GM18517 (cell line): ENCODE measurements around the gene BID.

Experiments
- ATAC-seq: cut with Tn5 transposase; IDR thresholded peaks from one replicate; pipeline ENCODE4 v1.9.1; 2021; ENCODE audit warnings: mild to moderate bottlenecking, moderate library complexity; ENCODE audit not compliant: unreplicated experiment

Gene BID

DNA sequence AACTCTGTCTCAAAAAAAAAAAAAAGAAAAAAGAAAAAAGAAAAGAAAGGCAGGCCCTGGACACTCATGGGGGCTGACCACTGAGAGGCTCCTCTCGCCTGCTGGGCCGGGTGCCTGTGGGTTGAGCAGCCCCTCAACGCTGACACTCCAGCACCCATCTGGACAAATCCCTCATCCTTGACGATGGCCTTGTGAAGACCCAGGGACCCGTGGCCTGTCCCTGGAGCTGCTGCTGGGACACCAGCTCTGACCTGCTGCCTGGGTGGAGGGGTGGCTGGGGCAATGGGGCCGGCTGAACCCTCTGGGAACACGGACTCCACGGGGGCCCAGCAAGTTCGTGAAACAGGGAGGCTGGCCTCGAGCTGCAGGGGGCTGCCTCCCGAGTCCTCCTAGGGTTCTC lies 10.5 kb upstream of the BID start:
- ATAC-seq: no peak

DNA sequence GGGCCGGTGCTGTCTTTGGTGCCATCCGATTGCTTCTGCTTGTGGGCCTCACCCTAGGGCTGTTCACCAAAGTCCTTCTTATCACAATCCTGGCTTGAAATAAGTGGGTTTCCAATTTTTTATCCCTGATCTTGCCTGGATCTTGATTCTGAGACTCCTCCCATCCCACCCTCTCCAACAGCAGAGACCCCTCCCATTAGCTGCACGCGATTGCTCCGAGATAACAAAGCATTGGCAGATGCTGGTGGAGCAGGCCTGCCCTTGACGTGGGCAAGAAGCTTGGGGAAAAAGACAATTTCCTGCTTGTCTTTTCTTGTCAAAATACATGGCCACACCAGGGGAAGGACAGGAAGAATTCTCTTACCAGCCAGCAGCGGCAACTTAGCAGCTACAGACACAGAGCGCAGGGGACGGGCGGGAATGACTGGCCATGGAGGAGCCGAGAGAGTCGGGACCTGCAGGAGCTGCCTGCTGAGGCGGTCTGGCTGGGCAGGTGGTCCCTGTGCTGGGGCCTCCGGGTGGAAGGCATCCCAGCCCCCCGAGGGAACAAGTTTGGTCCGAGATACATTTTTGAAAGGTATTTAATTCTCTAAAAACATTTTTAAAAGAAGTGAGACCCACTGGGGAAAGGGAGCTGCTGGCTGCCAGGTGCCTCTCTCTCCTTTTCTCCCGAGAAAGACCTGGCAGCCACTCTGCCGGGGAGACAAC lies 9.7 kb upstream of the BID start:
- ATAC-seq: no peak

DNA sequence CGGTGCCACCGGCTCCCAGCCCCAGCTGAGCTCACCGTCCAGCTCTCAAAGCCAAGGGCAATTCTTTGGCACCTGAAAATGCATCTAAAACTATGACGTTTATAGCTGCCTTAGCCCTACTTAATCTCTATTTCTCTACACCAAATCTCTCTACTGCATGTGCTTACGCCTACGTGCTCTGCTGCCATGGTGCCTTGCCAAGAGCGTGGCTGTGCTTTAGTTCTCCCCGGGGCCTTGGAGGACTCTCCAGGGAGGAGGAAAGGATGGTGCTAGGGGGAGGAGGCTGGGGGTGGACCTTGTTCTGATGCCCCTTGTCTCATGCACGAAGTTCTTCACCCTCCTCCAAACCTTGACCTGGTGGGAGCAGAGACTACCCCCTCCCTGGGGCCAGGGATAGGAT lies 9.0 kb upstream of the BID start:
- ATAC-seq: no peak

DNA sequence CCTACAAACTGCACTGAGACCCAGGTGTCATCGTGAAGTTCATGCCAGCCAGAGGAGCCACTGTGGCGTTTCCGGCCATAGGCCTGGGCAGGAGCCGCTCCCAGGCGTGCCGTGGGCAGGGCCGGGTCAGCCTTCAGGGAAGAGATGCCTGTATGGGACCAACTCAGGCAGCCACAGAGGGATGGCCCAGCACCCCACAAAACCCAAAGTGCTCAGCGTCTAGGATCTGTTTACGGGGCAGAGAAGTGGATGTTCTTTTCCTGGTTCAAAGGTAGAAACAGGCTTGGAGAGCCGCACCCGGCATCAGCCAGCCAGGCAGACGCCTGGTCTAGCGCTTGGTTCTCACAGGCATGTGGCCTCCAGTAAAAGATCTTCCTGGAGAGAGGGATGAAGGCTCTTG lies 8.4 kb upstream of the BID start:
- no peak for ATAC-seq

DNA sequence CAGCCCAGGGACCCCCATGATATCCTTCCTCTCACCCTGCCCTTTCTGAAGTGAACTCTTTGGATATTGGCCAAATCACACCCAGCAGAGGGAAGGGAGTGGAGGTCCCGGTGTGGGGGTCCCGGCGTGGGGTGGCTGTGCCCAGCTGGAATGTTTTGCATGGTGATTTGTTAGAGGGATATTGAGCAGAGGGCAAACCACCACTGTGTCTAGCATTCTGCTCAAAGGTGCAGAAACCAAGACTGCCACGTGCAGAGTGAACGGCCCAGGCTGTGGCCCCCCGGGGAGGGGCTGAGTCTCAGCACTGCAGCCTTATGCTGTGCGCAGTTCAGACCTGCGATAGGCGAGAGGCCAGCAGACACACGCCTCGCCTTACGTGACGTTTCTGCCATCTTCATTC lies 7.9 kb upstream of the BID start:
- no peak for ATAC-seq

DNA sequence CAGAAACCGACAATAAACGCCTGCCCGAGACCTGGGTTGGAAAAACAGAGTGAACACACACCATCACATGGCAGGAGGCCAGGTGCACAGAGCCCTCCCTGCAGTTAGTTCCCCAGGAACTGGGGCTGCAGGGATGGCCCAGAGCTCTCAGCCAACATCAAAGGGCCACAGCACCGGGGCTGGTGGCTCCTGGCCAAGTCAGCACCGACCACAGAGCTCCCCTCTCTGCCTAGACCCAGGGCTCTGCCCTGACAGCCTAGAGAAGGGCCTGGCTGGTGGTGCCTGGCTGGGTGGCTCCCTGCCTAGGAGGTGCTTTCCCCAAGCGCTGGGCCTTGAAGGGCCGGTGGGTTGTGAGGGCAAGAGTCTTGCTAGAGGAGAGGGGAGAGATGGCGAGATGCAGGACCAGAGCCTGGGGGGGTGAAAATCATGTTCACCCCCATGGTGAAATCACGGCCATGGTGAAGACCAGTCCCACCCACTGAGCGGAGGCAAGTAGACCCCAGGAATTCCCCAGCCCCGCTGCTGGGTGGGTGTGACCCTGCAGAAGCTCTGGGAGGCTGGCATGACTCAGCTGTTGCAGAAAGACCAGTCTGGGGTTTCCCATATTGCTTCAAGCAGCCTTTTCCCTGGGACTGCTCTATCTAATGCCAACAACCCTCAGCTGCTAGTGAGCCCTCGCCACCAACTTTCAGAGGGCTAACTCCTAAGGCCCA lies 7.2 kb upstream of the BID start:
- ATAC-seq: peak; percentile 33

DNA sequence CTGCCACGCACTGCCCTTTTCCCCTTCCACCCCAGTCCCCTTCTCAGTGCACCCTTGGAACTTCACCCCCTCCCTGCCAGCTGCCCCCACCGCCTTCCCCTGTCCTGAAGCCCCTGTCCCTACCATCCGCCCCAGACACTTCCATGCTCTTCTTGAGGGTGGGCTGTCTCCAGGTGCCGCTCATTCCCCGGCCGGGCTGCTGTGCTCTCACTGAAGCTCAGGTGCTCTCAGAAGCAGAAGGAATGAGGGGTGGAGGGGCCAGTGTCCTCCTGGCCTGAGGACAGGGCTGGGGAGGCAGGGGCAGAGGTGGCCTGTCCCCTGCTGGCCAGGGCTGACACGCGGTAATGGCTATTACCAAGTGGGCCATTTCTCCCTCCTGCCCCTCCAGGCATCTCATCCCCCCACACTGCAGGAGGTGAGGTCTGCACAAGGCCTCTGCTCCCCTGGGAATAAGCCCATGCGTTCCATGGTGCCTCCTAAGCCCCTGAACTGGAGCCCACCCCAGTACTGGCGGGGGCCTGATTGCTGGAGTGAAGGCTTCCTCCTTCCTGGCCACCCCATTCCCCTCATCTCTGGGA lies 6.6 kb upstream of the BID start:
- no peak for ATAC-seq

DNA sequence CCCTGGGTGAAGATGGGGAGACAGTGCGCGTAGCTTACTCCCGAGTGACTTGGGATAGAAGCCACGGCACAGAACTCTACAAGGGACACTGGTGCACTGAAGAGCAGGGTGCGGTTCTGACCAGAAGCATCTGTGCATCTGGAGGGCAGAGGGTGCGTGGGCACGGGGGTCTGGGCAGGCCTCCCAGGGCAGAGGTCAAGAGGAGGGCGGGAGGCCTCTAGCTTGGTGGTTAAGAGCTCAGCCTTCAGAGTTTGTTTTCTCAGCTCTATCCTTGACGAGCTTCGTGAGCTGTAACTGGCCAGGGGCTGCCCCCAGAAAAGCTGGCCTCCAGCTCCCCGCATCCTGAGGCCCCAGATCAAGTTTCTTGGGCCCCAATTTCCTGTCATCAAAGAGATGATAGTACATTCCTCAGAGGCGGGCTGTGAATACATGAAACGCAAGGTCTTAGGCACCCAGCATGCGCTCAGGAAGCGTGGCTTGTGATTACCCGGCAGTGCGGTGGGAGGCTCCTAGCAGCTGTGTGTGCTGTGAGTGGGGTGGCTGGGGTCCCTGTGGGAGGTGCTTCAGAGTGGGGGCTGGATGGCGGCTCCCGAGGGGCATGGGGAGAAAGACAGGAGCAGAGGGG lies 6.0 kb upstream of the BID start:
- no peak for ATAC-seq

DNA sequence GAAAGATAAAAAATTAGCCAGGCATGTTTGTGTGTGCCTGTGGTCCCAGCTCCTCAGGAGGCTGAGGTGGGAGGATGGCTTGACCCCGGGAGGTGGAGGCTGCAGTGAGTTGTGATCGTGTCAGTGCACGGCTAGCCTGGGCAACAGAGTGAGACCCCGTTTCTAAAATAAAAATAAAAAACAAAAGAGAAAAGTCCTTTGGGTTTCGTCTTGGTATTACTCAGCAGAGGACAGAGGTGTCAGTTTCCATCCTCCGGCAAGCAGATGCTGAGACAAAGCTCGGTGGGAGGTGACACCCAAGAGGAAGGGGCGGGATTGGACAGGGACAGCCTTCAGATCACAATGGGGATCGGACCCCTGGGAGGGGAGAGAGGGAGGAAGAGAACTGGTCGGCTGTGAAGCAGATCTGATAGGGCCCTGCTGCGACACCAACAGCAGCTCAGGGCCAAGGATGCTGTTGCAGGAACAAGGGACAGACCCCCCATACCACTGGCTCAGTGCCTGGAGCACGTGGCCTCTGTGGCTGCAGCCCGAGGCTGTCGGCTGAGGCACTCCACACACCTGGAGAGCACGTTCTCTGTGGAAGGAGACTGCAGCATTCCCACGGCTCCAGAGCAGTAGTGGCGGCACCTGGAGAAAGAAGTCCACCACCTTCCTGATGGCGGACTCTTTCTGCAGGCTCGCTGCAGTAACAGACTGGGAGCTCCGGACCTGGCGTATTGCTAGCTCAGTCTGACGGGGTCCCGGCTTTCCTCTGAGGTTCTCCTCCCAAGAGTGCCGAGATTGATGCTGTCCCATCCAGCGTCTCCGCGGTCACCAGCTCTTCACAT lies 5.2 kb upstream of the BID start:
- peak; percentile 37 for ATAC-seq

DNA sequence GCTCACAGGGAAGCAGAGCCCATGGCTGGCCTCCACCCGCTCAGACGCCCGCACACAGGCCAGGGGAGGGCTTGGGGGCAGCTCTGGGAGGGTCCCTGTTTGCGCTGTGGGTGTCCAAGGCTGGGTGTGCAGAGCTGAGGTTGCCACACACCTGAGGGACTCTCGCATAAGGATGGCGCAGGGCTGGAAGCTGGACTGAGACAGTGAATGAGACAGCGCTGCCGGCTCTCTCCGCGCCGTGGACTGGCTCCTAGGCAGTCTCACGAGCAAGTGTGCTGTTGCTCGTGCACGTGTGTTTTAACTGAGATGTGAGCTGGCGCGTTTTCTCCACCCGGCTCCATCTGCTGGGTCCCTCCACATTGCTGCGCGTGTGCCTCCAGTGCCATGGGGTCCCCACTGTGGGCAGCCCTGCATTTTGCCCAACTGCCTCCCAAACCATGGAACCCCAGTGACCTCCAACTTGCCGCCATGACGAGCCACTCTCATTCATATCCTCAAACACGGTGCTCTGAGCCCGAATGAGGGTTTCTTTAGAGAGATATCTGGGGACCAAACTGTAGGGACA lies 4.2 kb upstream of the BID start:
- ATAC-seq: no peak

DNA sequence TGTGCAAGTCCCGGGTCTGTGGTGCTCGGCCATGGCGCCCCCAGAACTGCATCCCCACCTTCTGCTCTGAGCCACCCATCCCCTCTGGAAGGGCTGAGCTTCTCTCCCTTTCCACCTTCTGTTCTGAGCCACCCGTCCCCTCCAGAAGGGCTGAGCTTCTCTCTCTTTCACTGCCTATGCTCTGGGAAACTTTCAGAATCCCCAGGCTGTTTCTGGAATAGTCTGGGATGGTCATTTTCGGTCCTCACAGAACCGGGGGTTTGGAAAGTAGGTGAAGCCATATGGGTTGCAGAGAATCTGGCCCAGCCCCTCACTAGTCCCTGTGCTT lies 3.4 kb upstream of the BID start:
- ATAC-seq: no peak

DNA sequence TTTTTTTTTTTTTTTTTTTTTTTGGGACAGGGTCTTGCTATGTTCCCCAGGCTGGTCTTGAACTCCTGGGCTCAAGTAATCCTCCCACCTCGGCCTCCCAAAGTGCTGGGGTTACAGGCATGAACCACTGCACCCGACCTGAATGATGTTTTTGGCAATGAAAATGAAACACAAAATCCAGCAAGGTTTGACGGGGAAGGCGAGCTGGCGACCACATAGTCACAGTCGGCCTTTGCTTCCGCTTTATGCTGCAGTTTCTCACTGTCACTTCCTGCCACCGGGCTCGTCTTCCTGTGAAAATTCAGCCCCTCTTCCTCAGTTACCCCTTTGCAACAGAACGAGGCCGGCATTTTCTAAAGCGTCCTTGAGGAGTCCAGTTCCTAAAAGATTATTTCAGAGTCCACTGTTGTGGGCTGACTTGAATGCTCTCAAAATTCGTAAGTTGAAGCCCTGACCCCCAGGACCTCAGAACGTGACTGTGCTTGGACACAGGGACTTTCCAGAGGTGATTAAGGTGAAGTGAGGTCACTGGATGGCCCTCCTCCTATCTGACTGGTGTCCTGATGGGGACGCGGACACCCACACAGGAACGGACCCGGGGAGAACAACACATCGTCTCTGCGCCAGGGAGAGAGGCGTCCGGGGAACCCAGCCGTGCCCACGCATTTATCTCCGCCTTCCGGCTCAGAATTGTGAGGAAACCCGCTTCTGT lies 2.9 kb upstream of the BID start:
- ATAC-seq: peak; percentile 33

DNA sequence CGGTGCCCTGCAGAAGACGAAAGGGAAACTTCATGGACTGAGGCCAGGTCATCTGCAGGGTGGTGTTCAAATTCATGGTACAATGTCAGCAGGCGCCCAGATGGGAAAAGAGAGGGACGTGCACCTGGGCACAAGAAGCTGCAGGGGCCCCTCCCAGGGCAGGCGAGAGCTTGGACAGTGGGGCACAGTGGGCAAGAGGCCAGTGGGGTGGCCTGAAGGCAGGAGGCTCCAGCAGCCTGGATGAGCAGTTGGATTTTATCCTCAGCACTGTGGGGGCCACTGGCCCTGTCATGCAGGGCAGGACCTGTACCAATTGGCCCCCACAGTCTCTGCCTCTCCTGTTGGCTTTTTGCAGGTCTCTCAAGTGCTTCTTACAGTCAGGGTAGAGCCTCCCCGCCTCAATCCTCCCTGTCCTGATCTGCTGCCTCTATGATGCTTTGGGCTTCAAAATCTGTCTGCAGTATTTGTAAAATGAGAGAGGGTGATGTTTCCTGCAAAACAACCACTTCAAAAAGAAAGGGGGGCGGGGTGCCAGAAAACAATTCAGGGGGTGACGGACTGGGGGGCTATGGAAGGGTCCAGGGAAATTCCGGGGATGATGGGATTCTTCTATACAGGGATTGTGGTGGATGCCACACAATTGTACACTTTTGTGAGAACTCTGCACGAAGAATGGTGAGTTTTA lies 1.7 kb upstream of the BID start:
- no peak for ATAC-seq

DNA sequence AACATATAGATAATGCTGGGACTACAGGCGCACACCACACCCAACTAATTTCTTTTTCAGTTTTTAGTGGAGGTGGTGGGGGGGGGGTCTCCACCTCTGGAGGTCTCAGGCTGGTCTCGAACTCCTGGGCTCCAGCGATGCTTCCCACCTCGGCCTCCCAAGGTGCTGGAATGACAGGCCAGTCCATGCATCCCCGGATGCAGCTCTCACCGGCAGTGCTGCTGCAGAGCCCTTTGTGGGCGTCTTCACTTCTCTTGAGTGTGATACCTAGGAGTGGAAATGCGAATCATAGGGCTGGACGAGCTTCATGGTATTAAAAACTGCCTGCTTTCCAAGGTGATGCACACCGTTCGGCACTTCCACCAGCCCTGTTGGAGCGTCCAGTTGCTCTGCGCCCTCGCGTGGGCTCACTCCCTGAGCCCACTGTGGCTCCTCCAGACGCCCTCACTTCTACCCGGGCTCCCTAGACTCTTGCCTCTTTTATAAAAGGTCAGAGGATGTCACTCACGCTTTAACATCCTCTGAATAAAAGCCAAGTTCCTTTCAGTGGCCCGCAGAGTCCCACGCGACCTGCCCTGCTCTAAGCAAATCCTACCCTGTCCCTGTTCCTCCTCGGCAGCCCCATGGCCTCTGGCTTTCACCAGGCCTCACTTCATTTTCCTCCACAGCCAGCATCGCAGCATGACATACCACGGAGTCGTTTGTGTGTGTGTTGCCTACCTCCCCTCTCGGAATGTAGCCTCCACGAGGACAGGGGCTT lies 837 bp upstream of the BID start:
- ATAC-seq: no peak

DNA sequence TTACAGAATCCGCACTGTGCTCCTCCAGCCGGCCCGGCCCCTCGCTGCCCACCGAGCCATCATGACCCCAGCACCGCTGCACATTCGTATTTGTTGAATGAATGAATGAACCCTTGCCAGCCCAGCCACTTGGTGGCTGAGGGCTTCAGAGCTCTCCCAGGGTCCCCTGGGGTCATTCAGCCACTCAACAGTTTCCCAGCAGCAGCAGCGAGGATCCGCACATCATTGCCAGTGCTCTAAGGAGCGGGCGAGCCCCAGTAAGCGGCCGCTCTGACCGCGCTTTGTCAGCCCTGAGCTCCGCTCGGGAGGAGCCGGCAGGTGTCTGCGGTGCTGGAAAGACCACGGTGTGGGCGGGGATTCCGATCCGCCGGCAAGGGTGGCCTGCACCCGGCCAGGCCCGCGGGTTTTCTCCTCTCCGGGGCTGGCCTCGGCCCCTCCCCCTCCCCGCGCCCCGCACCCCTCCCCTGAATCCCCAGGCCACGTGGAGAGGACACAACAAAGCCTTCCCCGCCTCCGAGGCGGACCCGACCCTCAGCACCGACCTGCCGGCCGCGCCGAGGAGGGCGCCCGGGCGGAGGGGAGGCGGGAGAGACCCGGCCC lies 563 bp downstream of the BID start:
- ATAC-seq: no peak

DNA sequence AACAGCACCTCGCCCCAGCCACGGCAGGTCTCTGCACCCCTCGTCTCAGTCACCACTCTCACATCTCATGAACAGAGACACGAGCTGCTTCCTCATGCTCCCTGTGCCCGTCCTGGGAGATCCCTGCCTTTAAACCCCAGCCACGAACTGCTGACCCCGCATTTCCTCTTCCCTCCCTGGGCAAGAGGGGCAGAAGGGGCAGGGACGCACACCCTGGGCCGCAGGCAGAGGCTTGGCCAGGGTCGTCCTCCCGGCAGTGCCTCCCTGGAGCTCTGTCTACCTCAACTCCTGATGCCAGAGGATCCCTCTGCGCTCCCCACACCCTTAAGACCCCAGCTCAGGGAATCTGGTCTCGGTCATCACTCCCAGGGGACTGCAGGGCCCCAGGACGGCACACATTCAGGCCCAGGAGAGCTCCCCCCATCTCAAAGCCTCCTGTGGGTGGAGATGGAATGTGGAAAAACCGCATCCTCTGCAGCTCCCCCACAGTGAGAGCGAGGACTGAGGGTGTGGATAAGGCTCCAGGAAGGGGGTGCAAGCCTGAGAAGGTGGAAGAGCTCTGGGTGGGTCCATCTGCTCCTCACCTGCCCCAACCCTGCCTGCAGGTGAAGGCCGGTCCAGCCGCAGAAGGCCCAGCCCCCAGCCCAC lies 1.2 kb downstream of the BID start:
- ATAC-seq: no peak

DNA sequence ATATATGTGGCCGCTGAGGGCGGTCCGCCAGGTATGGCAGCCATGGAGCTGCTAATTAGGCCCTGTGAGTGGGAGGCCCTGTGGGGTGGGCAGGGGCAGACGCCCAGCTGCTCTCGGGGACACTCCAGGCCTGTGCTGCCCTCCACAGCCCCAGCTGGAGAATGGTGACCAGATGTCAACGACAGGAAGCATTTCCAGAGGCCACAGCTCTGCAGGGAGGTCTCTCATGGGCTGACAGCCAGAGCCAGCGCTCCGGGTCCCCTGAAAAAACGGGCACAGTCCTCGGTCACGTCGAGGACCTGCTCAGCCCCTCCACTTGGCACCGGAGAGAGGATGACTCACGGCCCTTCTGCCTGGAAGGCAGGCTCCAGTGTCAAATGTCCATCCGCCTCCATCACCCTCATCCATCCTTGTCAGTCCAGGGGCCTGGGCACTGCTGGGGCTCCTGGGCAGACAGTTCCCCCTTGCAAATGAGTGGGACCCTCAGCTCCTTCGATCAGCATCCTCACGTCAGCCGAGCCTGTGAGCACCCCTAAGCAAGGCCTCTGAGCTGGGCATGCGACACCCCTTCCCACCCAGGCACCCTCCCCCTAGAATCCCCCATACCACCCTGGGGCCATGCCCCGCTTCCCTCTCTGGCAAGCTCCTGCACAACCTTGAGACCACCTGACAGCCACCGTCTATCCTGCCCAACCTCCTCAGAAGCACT lies 1.9 kb downstream of the BID start:
- ATAC-seq: no peak
